ENCODE results near the gene VCL.
A peak's percentile ranks its signal among the peaks of the same experiment; 100 is the strongest.

VCL gene

DNA sequence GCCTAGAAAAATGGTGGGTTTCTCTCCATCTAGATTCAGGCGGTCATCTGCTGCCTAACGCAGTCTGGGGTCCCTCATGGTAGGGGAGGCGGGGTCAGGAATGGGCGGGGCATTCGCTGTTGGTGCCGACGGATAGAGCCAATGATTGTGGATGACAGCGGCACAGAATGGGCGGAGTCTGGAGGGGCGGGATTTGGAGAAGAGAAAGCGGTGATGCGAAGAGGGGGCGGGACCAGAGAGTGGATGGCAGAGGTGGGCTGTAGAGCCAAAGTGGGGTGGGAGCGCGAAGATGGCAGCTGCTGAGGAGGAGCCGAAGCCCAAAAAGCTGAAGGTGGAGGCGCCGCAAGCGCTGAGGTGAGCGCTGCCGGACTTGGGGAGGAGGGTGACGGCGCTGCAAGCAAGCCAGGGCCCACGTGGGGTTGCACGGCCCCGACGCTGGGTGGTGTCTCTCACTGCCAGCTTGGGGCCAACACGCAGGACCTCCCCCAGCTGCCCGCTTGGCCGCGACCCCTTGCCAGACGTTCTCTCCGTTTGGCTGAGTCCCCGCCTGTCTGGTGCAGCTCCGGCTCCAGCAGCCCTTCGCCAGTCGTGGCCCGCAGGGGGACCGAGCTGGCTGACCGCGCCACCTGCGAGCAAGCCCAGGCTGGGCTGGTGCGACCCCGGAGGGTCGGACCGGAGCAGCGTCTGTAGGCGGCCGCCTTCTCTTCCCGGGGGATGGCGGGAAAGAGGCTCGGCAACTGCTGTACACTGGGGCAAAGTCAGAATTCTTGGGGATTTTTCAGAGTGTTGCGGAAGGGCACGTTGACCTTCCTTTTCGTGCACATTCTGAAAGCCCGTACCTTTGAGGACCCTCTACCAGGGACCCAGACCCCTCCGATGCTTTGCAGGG is 153.3 kb downstream of the VCL start, which contains the start of gene ADK:
ADK (plus strand) TSS at position 232 of the 889 bp plus-strand sequence; CDS start at position 290, 58 bp downstream.
- peak; percentile 99 to 100 for DNase-seq (ENCODE audit: low read depth in 2 of 2)

DNA sequence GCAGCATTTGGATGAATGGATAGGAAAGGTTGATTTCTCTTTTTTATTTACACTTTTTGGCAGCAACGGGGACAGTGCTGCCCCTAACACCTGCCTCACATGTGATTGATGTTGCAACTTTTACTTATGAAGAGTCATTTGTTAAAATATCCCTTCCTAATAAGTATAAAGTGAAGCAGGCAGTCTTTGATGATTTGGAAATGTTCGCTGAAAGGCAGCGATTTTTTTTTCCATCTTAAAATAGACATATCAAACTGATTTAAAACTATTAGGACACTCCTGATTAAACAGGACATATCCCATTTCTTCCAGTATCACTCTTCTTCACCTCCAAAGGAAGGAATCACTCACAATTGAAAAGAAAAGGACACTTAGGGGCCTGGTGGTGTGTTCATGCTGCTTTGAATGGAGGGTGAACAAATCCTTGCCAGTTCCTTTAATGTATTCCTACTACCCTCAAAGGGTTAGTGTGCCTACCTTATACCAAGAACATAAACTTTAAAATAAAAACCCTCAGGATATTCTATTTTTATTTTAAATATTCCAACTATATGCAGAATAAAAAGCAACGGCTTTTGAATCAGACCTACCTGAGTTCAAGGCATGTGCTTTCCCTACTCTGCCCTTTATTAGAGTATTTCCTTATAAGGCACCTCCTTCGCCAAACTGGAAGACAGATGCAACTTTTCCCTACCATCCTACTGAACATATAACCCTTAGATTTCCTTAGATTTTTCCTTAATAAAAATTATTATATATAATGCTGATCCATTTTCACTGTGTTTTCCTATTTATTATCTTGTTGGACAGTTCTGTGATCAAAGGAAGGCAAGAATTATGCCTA is 154.2 kb downstream of the VCL start:
- DNase-seq (ENCODE audit: low read depth in 2 of 2) = no peak

DNA sequence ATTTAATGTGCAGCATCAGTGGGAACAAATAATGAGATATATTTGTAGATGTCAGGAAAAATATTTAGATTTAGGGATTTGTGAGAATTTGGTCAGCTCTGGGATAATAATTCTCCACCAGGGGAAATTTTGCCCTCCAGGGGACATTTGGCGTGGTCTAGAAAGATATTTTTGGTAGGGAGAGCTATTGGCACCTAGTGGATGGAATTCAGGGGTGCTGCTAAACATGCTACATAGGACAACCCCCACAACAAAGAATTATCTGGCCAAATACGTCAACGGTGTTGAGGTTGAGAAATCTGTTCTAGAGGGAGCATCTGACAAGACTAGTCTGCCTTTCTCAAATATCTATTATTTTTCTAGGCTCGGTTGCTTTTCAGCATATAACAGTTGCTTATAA is 155.2 kb downstream of the VCL start:
- no peak for DNase-seq (ENCODE audit: low read depth in 2 of 2)

DNA sequence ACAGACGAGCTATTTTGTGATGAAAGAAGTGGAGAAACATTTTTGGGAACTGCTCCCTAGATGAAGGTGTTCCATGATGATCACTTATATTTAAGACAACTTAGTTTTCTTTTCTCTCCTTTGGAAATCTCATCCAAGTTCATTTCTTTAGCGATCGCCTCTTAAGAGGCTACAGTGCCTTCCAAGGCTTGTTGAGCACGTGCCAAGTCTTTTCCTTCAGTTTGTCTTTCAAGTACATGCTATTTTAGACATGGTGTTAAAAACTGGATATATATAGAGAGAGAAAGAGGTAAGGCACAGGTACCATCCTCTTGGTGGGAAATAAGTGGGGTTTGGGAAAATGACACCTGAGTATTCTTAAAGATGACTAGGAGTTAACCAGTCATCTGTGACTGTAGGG is 155.8 kb downstream of the VCL start:
- no peak for DNase-seq (ENCODE audit: low read depth in 2 of 2)

DNA sequence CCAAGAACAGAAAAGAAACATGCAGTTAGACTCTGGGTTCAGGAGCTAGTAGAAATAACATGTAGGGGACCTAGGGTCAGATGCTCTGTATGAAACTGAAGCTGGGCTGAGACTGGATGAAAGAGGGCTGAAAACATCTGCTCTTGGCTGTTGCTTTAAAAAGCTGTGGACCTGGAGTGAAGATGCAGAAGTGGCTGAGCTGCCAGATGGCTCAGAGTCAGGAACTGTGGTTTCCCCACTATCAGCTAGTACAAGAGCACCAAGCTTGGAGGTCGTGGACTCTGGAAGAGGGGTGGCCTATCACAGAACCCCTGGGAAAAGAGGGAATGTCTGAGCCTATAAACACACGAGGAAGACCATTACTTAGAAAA is 159.0 kb downstream of the VCL start:
- DNase-seq (ENCODE audit: low read depth in 2 of 2) = no peak

DNA sequence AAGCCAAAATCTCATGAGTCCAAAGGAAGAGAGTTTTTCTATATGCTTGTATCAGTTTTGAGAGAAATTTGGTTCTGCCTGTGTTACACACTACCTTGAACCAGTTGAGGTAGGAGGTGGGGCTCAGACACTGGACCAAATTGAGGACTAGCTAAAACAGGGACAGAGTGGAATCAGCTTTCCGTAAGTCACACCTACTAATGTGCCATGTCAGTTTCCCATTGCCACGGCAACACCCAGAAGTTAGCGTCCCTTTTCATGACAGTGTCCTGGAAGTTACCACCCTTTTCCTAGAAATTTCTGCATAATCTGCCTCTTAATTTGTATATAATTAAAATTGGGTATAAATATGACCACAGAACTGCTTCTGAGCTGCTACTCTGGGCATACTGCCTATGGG is 162.1 kb downstream of the VCL start:
- DNase-seq (ENCODE audit: low read depth in 2 of 2) = no peak

DNA sequence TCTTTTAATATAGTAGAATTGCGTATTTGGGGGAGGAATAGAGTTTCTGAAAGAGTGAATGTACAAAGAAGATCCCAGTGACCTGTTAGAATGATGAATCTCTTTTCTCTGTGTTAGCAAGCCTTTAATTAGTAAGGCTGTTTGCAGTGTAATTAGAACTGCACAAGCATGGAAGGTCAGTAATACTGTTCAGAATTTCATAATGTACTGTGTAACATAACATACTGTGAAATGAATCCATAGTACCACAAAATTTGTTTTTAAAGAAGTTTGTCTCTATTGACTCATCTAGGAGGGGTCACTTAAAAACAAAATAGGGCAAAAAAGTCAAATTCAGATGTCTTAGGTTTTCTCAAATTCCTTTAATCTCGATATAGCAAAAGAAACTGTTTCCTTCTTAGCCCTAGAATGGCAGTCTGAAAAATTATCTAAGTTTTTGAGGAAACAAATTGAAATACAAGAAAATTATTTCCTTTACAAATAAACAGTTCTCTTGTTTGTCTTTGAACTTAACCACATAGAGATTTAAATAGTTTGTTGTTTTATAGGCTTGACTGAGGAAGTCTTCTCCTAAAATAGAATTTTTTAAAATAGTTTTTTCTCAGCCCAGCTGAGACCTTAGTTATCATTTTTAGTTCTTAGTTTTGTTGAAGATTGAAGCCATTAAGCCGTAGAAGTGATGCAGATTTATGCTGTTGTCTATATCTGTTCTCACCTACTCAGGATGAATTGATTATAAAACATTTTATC is 165.6 kb downstream of the VCL start:
- DNase-seq (ENCODE audit: low read depth in 2 of 2) = no peak

DNA sequence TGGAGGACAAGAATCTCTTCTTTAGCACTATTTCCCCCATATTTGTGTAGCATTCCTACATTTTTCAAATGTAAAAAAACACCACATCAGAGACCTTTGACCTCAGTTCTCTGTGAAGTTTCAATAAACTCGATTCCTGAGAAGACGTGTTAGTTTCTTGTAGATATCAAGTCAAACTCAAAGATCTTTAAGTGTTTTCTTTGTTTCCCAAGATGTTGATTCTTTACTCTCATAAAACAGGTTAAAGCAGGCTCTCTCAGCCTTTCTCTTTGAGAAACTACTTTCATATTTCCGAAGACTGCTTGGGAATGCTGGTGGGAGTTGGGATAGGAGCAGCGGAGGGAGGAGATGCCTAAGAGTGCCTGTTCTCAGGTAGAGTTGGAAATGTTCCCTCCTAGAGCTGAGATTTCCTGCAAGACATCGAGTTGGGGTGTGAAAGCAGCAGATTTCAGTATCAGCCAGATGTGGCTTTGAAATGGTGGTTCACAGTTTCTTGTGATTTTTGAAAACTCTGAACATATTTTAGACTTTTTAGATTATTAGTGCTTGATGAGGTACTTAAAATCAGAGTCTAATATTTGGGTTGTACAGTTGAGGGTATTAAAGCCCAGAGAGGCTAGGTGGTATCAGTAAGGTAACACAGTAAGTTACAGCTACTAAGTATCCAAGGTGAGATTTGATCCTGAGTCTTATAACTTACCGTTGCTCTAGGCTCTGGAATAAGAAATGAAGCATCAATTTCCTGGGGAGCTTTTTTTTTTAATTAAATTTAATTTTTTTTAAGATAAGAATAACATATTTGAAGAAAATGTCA is 167.0 kb downstream of the VCL start:
- no peak for DNase-seq (ENCODE audit: low read depth in 2 of 2)

DNA sequence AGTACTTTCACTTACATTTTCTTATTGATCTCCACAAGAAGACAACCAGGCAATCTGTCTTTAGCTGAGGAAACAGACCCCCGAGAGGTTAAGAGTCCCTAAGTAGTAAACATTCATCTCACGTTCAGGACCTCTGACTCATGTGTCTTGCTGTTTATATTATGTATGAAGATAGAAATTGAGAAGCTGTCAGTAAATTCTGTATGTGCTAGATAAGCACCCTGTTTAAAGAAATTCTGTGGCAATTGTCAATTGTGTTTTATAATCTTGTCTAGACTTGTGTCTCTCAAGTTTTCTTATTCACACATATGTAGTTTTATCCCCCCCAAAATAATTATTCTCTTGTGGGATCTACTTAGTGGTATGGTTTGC is 167.6 kb downstream of the VCL start:
- DNase-seq (ENCODE audit: low read depth in 2 of 2) = no peak

DNA sequence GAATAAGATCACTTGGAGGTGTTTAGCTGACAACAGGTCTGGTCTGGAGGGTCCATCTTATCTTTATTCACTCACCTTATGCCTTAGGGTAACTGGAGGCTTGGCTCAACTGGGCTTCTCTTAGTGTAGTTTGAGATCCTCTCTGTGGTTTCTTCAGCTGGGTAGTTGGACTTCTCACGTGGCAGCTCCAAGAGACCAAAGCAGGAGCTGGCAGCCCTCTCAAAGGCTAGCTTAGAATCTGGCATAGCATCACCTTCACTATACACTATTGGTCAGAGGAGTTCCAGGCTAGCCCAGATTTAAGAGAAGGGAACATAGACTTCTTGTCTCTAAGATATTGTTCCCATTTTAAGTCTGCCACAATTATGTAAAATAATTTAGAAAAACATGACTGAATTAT is 169.5 kb downstream of the VCL start:
- no peak for DNase-seq (ENCODE audit: low read depth in 2 of 2)
